ENCODE measurements around the gene LGR5. TPM values are rescaled to one million over a fixed set of nuclear protein-coding genes. Genes with fewer than 3 reads are reported as not detected.

The LGR5 gene
- 10.0 TPM for polyA plus RNA-seq (2013, experiment 1 of 2; ENCODE audit: insufficient read length)
- 10.5 TPM for polyA plus RNA-seq (2013, experiment 2 of 2; ENCODE audit: insufficient read length)

DNA sequence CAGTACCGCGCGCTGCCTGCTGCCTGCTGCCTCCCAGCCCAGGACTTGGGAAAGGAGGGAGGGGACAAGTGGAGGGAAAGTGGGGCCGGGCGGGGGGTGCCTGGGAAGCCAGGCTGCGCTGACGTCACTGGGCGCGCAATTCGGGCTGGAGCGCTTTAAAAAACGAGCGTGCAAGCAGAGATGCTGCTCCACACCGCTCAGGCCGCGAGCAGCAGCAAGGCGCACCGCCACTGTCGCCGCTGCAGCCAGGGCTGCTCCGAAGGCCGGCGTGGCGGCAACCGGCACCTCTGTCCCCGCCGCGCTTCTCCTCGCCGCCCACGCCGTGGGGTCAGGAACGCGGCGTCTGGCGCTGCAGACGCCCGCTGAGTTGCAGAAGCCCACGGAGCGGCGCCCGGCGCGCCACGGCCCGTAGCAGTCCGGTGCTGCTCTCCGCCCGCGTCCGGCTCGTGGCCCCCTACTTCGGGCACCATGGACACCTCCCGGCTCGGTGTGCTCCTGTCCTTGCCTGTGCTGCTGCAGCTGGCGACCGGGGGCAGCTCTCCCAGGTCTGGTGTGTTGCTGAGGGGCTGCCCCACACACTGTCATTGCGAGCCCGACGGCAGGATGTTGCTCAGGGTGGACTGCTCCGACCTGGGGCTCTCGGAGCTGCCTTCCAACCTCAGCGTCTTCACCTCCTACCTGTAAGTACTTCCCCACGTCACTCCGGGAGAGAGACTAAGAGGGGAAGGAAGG is at the start of gene LGR5:
LGR5 (plus strand) TSS at position 186 of the 732 bp plus-strand sequence; CDS start at position 469, 283 bp downstream.
- peak; percentile 70 for DNase-seq

DNA sequence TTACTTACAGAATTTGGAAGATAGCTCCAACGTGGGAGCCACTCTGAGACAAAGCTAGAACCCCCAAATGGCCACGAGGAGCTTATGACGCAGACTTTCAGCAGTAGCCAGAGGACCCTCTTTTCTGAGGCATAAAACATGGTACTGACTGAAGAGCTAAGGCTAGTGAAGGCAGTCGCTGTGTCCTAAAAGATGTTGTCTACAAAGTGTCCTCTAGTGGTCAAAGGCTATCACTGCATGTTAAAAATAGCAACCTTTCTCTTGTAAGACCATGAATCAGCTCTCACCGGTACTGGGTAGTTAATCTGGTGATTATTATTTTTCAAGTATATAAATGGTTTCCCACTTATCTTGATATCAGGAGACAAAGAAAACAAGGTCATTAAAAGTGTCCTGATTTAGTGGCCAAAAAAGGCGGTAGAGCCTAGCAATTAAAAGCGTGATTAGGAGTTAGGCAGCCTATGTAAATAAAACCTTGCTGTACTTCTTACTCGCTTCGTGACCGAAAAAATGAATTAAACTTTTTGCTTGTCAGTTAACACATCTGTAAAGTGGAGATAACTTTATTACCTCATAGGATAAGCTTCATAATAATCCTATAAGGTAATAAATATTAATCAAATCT is 47.0 kb upstream of the LGR5 start:
- DNase-seq: peak; percentile 78

DNA sequence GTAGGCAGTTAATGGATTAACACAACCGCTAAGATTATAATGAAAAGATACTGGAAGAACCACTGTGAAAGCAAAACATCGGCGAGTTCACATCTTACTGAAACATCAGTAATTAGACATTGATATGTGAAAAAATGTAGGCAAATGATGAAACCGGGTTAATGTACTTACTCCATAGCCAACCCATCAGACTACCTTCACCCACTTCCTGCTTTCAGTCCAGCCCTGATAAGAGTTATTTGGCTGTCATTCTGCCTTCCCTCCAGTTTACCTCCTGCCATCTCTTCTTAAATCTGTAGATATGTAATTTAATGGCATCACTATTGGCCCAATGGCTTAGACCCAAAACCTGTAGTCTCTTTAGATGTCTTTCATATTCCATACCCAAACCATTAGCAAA is 46.0 kb upstream of the LGR5 start:
- DNase-seq: no peak

DNA sequence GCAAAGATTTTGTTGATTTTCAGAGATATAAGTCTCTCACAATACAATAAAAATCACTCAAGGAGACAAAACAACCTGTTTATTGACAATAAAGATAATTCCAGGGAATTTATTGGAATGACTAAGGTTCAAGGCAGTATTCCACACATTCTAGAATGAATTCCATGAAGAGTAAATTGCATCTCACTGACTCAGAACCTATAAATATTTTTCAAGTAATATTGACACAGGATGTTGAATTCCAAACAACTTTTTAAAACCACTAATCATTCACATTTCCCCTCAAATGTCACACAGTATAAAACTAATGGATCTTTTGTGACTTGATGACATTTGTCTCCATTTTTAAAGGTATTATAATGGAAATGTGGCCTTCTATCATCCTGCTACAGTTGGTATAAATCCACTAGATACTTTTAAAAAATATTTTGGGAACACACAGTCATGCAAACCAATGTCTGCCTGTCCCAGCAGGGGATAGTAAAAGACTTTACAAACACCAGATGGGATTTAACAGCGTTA is 42.1 kb upstream of the LGR5 start:
- DNase-seq: peak; percentile 92

DNA sequence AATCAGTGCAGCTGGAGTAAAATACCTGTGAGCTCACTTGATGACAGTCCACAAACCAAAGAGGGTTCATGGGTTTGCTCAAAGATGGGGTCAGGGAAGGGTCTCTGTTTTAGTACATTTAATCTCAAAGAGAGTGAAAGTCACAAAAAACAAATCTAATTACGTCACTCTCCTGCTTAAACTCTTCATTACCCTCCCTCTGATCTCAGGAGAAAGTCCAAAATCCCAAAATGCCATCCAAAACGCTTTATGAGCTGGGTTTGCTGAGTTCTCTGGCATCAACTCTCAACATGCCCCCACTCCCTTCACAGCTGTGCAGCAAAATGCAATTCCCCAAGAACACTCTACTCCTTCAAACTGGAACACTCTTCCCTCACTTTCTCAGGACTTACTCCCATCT is 40.4 kb upstream of the LGR5 start:
- no peak for DNase-seq

GRCh38 chr12:71400481-71400880 is 39.1 kb upstream of the LGR5 start:
- DNase-seq: no peak

GRCh38 chr12:71405884-71406283 is 33.7 kb upstream of the LGR5 start:
- no peak for DNase-seq

GRCh38 chr12:71407732-71408131 is 31.9 kb upstream of the LGR5 start:
- no peak for DNase-seq

DNA sequence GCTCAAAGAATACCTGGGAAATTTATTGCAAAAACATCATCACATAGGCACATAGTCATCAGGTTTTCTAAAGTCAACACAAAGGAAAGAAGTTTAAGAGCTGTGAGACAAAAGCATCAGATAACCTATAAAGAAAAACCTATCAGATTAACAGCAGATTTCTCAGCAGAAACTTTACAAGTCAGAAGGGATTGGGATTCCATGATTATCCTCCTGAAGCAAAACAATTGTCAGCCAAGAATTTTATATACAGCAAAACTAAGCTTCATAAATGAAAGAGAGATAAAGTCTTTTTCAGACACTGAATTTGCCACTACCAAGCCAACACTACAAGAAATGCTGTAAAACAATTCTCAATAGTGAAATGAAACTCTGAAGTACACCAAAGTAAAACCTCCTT is 28.8 kb upstream of the LGR5 start:
- no peak for DNase-seq

- no peak for DNase-seq
Observed at GRCh38 chr12:71411635-71412034, 28.0 kb upstream of the LGR5 start.

GRCh38 chr12:71415336-71416231 is 24.0 kb upstream of the LGR5 start:
- DNase-seq: peak; percentile 66

- DNase-seq: no peak
Observed at GRCh38 chr12:71417181-71417580, 22.4 kb upstream of the LGR5 start.

DNA sequence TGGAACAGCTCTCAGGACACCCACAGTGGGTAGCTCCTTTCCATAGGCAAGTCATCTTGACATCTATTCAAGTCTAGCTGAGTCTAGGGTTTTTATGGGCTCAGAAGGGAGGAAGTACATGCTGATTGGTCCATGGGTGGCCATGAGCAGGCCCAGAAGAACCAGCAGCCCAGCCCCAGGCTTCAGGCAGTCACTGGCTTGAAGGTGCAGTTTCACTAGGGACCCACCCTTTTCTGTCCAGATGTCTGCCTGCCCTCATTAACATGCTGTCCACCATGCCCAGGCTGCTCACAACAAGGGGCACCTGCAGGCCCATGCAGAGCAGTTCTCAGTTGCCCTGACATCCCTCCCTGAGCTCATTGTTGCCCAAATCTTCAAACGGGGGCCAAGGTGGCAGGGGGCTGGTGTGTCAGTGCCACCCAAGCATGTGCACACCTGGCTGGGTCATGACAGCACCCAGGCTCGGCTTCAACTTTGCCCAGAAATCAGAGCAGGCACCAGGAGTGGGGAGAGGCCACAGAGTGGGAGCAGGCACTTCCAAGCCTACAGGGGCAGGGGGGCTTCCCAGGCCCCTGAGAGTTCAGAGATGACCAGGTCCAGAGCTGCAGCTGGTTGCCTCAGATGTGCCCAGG is 18.7 kb upstream of the LGR5 start:
- DNase-seq: no peak

GRCh38 chr12:71425568-71426299 is 13.9 kb upstream of the LGR5 start:
- no peak for DNase-seq

DNA sequence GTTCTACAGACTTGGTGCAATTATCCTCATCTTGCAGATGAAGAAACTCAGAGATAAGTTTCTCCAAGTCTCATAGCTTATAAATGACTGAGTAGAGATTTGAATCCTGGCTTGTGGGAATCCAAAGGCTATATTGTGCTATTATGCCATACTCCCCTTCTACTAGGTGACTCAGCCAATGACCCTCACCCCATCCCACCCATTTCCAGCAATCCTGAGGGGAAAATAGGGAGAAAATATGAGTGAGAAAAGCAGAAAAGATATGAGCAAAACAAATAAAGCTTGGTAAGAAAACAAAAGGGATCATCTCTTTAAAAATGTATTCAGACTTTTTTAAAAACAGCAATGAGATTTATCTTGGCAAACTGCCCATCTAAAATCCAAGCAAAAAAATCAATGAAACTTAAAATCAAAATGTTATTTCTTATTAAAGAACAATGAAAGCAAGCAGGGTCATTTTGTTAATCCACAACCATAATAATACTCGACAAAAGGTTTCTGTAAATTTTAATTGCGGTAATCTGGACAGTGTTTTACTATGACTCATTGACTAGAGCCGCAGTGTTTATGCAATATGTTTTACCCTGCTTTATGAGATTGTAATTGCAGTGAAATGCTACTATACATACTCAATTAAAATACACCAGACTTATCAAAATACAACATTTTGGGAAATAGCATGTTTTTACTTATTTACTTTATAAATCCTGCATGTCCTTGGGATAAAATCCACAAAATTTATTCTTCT is 13.1 kb upstream of the LGR5 start:
- DNase-seq: peak; percentile 53

DNA sequence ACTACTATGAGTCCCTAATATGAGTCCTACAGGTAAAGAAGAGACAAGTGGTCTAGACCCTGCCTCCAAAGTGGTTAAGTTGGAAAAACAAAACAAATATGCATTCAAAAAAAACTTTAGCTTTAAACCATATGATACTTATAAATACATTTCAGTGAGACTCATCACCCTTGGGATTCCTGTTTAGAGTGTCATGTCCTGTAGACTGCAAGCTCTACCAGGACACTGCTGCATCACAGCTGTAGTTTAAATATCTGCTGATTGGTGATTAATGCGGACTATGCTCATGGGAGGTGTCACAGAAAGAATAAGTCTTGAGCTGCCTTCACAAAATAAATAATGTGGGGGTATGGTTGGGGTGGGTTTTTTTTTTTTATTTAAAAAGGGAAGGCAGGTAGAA is 8.8 kb upstream of the LGR5 start:
- peak; percentile 85 for DNase-seq

DNA sequence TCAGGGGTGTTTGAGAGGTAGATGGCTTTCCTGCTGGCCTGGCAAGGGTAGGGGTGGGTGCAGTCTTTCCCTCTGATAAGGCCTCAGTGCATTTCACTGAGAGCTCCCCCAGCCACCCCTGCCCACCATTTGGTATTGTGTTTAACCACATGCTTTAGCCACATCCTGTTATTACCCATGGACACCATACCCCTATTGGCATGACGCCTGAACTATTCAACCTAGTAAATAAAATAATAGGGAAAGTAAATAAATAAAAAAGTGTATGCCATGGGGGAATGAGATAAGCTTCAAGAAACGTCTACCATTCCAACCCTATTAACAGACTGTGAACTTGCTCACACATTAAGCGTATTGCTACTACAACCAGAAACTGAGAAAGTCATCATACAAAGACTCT is 7.6 kb upstream of the LGR5 start:
- no peak for DNase-seq

GRCh38 chr12:71432936-71433335 is 6.7 kb upstream of the LGR5 start:
- DNase-seq: no peak

GRCh38 chr12:71436696-71437095 is 2.9 kb upstream of the LGR5 start:
- DNase-seq: no peak

DNA sequence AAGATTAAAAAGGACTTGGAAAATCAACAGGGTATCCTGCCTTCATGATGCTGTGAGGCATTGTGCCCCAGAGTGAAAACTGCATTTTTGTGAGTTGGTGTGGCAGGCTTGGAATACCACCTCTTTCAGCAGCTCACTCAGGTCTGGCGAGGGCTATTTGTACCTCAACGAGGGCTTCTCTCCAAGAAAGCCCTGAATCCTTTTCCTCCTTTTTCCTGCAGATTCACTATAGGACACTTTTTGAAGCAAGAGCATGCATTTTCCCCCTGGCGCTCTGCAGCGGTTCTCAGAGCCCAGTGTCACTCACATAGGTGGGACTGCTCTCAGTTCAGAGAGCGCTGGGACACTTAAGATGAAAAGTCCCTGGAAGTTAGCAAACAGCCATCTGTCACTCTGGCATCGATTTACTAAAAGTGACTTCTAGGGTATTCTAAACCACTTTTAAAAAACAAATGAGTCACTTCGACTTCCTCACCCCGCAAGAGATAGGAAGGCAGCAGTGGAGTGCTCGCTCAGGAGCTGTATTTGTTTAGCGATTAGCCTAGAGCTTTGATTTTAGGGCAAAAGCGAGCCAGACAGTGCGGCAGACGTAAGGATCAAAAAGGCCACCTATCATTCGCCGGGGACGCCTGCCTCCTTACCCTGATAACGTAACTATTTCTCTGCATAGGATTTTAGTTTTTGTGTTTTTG is 782 bp upstream of the LGR5 start:
- DNase-seq: no peak

DNA sequence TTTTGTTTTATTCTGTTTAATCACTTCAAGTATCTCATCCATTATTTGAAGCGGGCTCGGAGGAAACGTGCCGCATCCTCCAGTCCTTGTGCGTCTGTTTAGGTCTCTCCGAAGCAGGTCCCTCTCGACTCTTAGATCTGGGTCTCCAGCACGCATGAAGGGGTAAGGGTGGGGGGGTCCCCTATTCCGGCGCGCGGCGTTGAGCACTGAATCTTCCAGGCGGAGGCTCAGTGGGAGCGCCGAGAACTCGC is 311 bp upstream of the LGR5 start:
- DNase-seq: no peak

Data from fibroblast of skin of scalp (primary cell).